ENCODE results near the gene CACNA1C.
"Not testable (repeated sequence)": the region's sequence is repeated elsewhere in the genome, so short reads cannot be mapped to it uniquely, and the experiment has no call there.

CACNA1C gene

GRCh38 chr12:2112401-2112800 lies 59.6 kb downstream of the CACNA1C start:
- DNase-seq (ENCODE audit: low read depth in 3 of 3) = no peak

DNA sequence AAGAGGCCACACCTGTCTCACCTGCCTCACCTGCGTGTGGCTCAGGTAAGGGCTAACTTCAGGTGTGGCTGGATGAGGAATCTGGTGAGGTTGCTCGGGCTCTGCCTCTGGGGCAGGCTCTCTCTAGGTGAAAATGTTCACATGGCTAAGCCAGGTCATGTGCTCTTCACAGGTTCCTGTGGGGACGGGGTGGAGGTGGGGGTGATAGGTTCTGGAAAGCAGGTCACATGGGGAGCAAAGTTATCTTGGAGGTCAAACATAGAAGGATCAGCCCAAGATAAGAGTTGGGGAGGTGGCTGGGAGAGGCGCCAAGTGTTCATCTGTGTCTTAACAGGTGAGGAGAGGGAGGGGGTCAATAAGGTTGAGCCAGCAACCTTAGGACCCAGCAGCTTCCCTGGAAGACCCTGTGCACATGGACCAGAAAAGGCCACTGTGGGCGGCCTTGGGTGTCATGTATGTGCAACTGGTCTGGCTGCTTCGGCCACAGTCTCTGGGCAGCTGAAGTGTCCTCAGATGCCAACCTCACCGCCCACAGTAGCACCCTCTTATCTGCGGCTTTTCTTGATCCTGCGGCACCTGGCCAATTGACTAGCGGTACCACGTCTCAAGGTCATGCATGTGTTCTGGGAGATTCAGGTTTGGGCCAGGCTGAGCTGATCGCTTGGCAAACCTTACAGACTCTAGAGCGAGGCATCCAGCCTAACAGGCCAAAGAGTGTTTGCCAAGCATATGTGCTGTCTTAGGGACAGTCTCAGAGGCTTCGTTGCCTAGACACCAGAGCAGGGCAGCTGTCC lies 60.5 kb downstream of the CACNA1C start:
- DNase-seq (ENCODE audit: low read depth in 3 of 3) = no peak

- no peak for DNase-seq (ENCODE audit: low read depth in 3 of 3)
These were observed 61.3 kb downstream of the CACNA1C start for GRCh38 chr12:2114071-2114470.

- no peak for DNase-seq (ENCODE audit: low read depth in 3 of 3)
These were observed 62.5 kb downstream of the CACNA1C start for GRCh38 chr12:2115101-2115845.

GRCh38 chr12:2117541-2117940 lies 64.8 kb downstream of the CACNA1C start:
- DNase-seq (ENCODE audit: low read depth in 3 of 3) = no peak

DNA sequence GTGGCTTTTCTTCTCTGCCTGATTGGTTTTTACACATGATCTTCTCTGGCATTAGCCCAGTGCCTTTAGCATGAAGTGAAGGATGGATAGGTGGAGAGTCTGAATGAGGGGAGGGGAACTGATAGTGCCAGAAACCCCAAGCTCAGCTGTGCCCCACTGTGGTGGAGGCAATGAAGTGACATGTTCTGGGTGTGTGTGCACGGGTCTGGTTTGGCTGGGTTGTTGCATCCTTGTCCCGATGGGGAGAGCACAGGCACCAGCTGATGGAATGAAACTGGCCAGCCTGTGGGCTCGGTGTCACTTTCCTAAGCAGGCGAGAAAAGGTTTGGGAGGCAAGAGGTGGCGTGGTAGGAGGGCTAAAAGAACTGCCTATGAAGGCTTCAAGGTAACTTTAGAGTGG lies 65.3 kb downstream of the CACNA1C start:
- DNase-seq (ENCODE audit: low read depth in 3 of 3) = no peak

DNA sequence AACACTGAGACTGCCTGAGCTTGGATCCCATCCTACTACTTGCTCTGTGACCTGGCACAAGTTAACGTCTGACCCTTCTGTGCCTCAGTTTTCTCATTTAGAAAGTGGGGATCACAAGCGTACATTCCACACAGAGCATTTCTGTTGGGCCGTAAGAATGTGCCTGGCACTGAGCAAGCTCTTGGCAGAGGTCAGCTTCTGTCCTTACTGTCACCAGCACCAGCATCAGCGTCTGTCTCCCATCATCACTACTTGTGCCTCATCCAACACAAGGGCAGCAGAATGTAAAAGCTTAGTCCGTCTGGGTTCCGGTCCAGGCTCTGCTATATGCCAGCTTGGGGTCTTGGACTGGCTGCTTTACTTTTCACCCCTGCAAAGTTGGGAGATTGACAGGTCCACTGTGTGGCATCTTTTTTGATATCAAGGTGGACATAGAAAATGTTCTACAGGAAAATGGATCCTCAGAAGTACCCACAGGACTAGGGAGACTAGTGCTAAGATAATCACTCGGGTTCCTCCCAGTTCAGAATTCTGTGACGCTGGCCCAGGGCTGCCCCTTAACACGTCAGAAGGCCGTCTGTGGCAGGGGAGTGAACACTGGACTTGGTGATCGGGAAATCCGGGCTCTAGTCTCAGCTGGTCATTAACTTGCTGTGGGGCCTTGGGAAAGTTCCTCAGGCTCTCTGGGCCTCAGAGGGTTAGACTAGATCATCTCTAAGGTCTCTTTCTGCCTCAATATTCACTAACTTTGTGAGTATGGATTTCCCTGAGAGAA lies 65.9 kb downstream of the CACNA1C start:
- no peak for DNase-seq (ENCODE audit: low read depth in 3 of 3)

GRCh38 chr12:2119266-2119665 lies 66.5 kb downstream of the CACNA1C start:
- DNase-seq (ENCODE audit: low read depth in 3 of 3) = no peak

- no peak for DNase-seq (ENCODE audit: low read depth in 3 of 3)
These were observed 68.4 kb downstream of the CACNA1C start for GRCh38 chr12:2120982-2121758.

- DNase-seq (ENCODE audit: low read depth in 3 of 3) = no peak
These were observed 71.8 kb downstream of the CACNA1C start for GRCh38 chr12:2124466-2125023.

GRCh38 chr12:2125651-2126522 lies 73.1 kb downstream of the CACNA1C start:
- no peak for DNase-seq (ENCODE audit: low read depth in 3 of 3)

DNA sequence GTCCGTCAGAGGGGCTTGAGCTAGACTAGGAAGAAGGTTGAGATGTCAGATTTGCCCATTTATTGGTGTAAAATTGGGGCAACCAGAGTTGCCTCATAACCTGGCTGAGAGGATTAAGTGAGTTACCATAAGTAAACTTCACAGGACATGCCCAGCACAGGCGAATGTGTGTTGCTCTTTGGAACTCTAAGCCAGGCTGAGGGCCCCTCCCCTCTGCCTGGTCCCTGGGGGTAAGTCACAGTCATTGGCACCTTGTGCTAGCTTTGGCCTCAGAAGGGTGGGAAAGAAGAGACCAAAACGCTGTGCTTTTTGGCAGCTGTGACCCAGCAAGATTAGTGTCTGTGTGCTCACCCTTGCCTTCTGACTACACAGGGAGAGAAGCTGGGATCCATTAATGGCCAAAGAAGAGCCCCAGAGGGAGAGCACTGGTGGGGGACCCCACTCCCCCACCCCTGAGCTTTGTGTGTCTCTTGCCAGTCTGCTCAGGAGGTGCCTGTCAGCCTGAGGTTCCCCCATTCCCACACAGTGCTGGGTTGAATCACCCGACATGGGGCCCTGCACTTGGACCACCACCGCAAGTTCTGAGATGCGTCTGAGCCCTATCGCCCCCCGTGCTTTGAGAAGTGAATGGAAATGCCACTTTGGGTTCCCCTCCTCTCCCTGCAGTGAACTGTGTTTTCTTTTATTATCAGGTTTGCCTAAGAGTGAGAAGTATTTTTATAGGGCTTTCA lies 74.1 kb downstream of the CACNA1C start:
- no peak for DNase-seq (ENCODE audit: low read depth in 3 of 3)

DNA sequence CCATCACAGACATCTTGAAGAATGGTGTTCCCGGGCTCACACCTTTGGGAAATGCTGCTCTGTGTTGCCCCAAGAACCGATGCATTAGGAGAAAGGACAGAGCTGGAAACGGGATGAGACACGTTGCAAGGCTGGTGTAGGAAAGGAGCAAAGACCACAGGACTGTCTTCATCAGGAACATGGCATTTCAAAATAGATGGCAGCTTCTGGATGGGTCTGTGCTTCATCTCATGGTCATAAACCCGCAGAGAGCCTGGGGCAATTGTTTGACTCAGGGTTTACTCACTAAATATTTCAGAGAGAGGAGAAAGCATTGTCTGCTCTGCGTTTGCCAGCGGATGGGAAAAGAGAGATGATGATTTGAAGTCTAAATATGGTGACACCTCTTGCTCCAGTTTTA lies 76.3 kb downstream of the CACNA1C start:
- DNase-seq (ENCODE audit: low read depth in 3 of 3) = no peak

GRCh38 chr12:2135661-2136418 lies 83.1 kb downstream of the CACNA1C start:
- DNase-seq (ENCODE audit: low read depth in 3 of 3) = not testable (repeated sequence)

DNA sequence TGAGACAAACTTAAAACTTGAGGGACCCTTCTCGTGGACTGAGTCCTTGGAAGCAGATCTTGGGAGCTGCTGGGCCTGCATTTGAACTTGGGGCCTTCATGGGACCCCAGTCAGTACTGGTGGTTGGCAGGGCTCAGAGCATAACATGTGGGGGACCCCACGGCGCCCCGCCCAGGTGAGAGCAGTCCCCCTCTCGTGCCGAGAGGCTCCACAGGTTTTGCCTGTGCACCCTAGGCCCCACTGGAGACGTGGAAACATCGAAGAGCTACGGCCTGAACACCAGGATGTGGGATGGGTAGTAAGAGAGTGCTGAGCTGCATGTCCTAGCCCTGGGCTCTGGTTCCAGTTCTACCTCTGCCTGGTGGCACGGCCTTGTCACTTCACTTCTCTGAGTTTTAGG lies 84.1 kb downstream of the CACNA1C start:
- DNase-seq (ENCODE audit: low read depth in 3 of 3) = no peak

DNA sequence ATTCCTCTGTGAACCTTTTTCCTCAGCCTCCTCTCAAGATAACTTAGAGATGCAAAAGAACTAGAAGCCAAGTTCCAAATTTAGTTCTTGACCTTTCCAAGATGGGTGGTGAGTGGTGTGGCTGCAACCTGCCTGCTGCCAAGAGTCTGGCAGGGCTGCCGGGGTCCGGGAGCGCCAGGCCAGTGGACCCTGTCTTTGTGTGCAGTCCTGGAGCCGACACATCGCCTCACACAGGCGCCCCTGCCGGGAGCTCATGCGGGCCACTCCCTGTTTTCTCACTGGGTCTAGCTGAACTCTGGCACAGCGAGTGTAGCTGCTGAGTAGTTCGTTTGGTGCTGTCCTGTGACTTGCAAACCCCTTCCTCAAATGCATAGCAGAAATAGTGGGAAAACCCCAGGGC lies 84.9 kb downstream of the CACNA1C start:
- no peak for DNase-seq (ENCODE audit: low read depth in 3 of 3)

DNA sequence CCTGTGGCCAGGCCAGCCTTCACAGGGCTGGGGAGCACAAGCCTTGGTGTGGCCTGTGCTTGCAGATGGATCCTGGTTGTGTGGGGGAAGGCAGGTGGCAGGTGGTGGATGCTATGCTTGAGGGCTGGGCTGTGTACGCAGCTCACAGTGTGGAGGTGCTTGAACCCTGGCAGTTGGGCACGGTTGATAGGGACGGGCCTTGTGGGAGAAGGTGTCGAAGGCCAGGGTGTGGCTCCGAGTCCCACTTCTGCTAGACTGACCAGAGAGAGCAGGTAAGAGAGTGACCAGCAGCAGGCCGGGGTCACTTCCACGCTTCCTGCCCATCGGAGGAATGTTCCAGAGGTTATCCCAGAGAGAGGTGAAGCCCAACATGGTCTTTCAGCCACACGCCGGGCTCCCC lies 85.5 kb downstream of the CACNA1C start:
- DNase-seq (ENCODE audit: low read depth in 3 of 3) = no peak

DNA sequence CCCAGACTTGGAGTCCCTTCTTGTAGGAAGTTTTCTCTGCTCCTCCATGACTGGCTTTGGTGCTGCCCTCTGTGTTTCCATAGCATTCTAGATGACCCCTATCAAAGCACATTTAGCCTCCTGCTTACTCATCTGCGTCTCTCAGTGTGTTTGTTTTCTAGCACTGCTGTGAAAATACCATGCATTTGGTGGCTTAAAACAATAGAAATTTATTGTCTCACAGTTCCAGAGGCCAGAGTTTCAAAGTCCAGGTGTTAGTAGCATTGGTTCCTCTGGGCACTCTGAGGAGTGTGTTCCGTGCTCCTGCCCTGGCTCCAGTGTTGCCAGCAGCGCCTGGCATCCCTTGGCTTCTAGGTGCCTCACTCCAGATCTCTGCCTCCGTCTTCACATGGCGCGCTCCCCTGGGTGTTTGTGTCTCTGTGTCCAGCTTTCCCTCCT lies 86.1 kb downstream of the CACNA1C start:
- no peak for DNase-seq (ENCODE audit: low read depth in 3 of 3)

DNA sequence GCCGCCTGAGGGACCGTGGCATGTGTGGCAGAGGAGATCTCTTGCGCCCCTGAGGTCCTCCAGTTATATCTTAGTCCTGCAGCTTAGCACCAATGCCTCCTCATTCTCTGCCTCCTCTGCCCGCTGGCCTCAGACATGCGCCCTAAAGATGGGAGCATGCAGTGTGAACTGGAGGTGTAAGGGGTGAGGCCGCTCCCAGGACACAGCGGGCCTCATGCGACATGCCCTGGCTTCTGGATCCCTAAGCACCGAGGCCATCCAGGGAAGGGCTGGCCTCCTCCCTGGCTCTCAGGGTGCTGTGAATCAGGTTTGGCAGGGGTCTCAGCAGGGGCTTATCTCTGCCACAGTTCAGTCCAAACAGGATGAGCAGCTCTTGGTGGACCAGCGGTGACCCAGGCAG lies 86.9 kb downstream of the CACNA1C start:
- DNase-seq (ENCODE audit: low read depth in 3 of 3) = no peak
